Liver (tissue), 9 donors: ENCODE data around the gene TSC22D2. TPM values are rescaled to one million over a fixed set of nuclear protein-coding genes. Genes with fewer than 3 reads are reported as not detected.

Experiments used
- DNase-seq: peaks from one replicate; pipeline ENCODE4 v3.0.0-alpha.2; 2017; ENCODE audit warnings: low spot score
- H3K27ac ChIP-seq, 2 donors: one replicate each; pipeline ENCODE4 v1.7.0; 2013; ENCODE audit warnings: inconsistent platforms in 2 of 2, low read length in 2 of 2, control low read depth in 1 of 2, low read depth in 1 of 2, mild to moderate bottlenecking in 1 of 2
- H3K27me3 ChIP-seq, 4 donors: one replicate each; pipeline versions ENCODE4 v1.6.1 to v1.7.0; 2013; ENCODE audit warnings: low read length in 3 of 4, inconsistent platforms in 1 of 4, mild to moderate bottlenecking in 1 of 4, moderate library complexity in 1 of 4; ENCODE audit not compliant: control insufficient read depth in 4 of 4, insufficient read depth in 4 of 4
- H3K36me3 ChIP-seq, 4 donors: one replicate each; pipeline versions ENCODE4 v1.6.1 to v1.7.0; 2013; ENCODE audit warnings: low read length in 3 of 4, mild to moderate bottlenecking in 3 of 4, low read depth in 1 of 4, moderate library complexity in 1 of 4; ENCODE audit not compliant: control insufficient read depth in 4 of 4, insufficient read depth in 3 of 4
- H3K4me1 ChIP-seq, 4 donors: one replicate each; pipeline versions ENCODE4 v1.6.1 to v1.7.0; 2013; ENCODE audit warnings: low read length in 3 of 4, mild to moderate bottlenecking in 3 of 4, moderate library complexity in 1 of 4; ENCODE audit not compliant: control insufficient read depth in 4 of 4, insufficient read depth in 4 of 4
- H3K4me3 ChIP-seq, 3 donors: one replicate each; pipeline versions ENCODE4 v1.6.1 to v1.7.0; 2013; ENCODE audit warnings: low read length in 3 of 3, control low read depth in 1 of 3, low read depth in 1 of 3, mild to moderate bottlenecking in 1 of 3
- H3K9ac ChIP-seq, 2 donors: one replicate each; pipeline ENCODE4 v1.7.0; 2013; ENCODE audit warnings: low read length in 2 of 2, mild to moderate bottlenecking in 2 of 2, moderate library complexity in 2 of 2, control low read depth in 1 of 2, low read depth in 1 of 2
- H3K9me3 ChIP-seq, 4 donors: one replicate each; pipeline versions ENCODE4 v1.6.1 to v1.7.0; 2013; ENCODE audit warnings: low read length in 3 of 4; ENCODE audit not compliant: control insufficient read depth in 4 of 4
- ATF3 ChIP-seq: IDR thresholded peaks from 2 replicates; pipeline ENCODE4 v1.6.1; 2016; ENCODE audit warnings: antibody characterized with exemption
- CTCF ChIP-seq: fragments of 150-350 bp; IDR thresholded peaks from 2 replicates; pipeline ENCODE4 v1.5.1; 2017; ENCODE audit warnings: improper control_type of control experiment, low read depth, low read length; ENCODE audit not compliant: missing input control
- EGR1 ChIP-seq, 2 donors: IDR thresholded peaks; 2 replicates each; pipeline ENCODE4 v1.6.1; 2016 to 2018; ENCODE audit warnings: antibody characterized with exemption in 2 of 2, low read depth in 2 of 2
- FOXA1 ChIP-seq: IDR thresholded peaks from 2 replicates; pipeline ENCODE4 v1.6.1; 2016; ENCODE audit warnings: antibody characterized with exemption
- GABPA ChIP-seq, 2 donors: IDR thresholded peaks in 1 of 2; conservative IDR thresholded peaks in 1 of 2; 2 replicates each; pipeline ENCODE4 v1.6.1; 2016; ENCODE audit warnings: antibody characterized with exemption in 2 of 2, mild to moderate bottlenecking in 1 of 2, moderate library complexity in 1 of 2
- HNF4A ChIP-seq, 2 donors: conservative IDR thresholded peaks; 2 replicates each; pipeline ENCODE4 v1.6.1; 2016; ENCODE audit warnings: antibody characterized with exemption in 2 of 2, mild to moderate bottlenecking in 2 of 2
- JUND ChIP-seq, 2 donors: IDR thresholded peaks; 2 replicates each; pipeline ENCODE4 v1.6.1; 2016; ENCODE audit warnings: antibody characterized with exemption in 2 of 2
- MAX ChIP-seq: IDR thresholded peaks from 2 replicates; pipeline ENCODE4 v1.6.1; 2016; ENCODE audit warnings: antibody characterized with exemption
- NR2F2 ChIP-seq: IDR thresholded peaks from 2 replicates; pipeline ENCODE4 v1.6.1; 2016; ENCODE audit warnings: antibody characterized with exemption
- RAD21 ChIP-seq, 2 donors: IDR thresholded peaks; 2 replicates each; pipeline ENCODE4 v1.6.1; 2016; ENCODE audit warnings: antibody characterized with exemption in 2 of 2, mild to moderate bottlenecking in 2 of 2
- REST ChIP-seq: IDR thresholded peaks from 2 replicates; pipeline ENCODE4 v1.6.1; 2016; ENCODE audit warnings: antibody characterized with exemption, mild to moderate bottlenecking
- RXRA ChIP-seq, 2 donors: IDR thresholded peaks; 2 replicates each; pipeline ENCODE4 v1.6.1; 2017 to 2018; ENCODE audit warnings: antibody characterized with exemption in 2 of 2, mild to moderate bottlenecking in 1 of 2
- SP1 ChIP-seq: IDR thresholded peaks from 2 replicates; pipeline ENCODE4 v1.6.1; 2018; ENCODE audit warnings: antibody characterized with exemption, mild to moderate bottlenecking
- TAF1 ChIP-seq: conservative IDR thresholded peaks from 2 replicates; pipeline ENCODE4 v1.6.1; 2016; ENCODE audit warnings: antibody characterized with exemption, mild to moderate bottlenecking
- YY1 ChIP-seq: IDR thresholded peaks from 2 replicates; pipeline ENCODE4 v1.6.1; 2016; ENCODE audit warnings: antibody characterized with exemption, mild to moderate bottlenecking
- ZBTB33 ChIP-seq: IDR thresholded peaks from 2 replicates; pipeline ENCODE4 v1.6.1; 2016; ENCODE audit warnings: antibody characterized with exemption
- WGBS: extraction: QIAGEN DNeasy Blood & Tissue Kit; methylation state at CpG from one replicate; pipeline ENCODE4 v1.1.7; 2013; 5-methylcytosine and 5-hydroxymethylcytosine counted together
- polyA plus RNA-seq, 2 donors: library from polyadenylated mRNA; stranded (reverse) in 1 of 2; unstranded in 1 of 2; fragments of 200-250 nt in 1 of 2; fragments of >200 nt in 1 of 2; fragmentation: Nextera tagmentation in 1 of 2; extraction: Ambion mirVana in 1 of 2; gene quantifications; one replicate each; pipeline versions ENCODE4 v1.2.1 to v1.2.3, GENCODE V29; 2013 to 2015
- total RNA-seq, 2 donors: library from RNA; depleted of rRNA; stranded (reverse); fragments of >200 nt; gene quantifications; one replicate each; pipeline ENCODE4 v1.2.3, GENCODE V29; 2014
- donor health status: healthy.
- donor health status: healthy.
- donor health status: healthy.
- donor health status: healthy.
- donor health status: healthy.

The TSC22D2 gene
- total and polyA plus RNA-seq, 4 donors: 4.0 to 9.6 (median 7.8) TPM

- Histone ChIP-seq H3K36me3 (no peaks in the 10 kb centered on the region), H3K4me3 (no peak overlapping the region), H3K9me3 (no peaks in the 10 kb centered on the region), H3K27me3 (no peaks in the 10 kb centered on the region), H3K4me1 (peaks cover 0 to 4% (median 0%) of the 10 kb centered on the region in 4 donors), H3K9ac (no peak overlapping the region), H3K27ac (no peak overlapping the region)
- no peak for TF ChIP-seq HNF4A (conservative IDR thresholded peaks at IDR 0.05)
- TF ChIP-seq YY1: no peak
- no peak for TF ChIP-seq CTCF
- 84% methylated on average over 4 of the region's 4 CpGs for WGBS
- DNase-seq: no peak
Measured at GRCh38 chr3:150511122-150511821, 103.2 kb downstream of the TSC22D2 start.

GRCh38 chr3:150515210-150515609 is 107.1 kb downstream of the TSC22D2 start:
- no peak overlapping the region for H3K9ac ChIP-seq
- H3K9me3 ChIP-seq: no peaks in the 10 kb centered on the region
- H3K4me1 ChIP-seq: peaks cover 0 to 4% (median 0%) of the 10 kb centered on the region in 4 donors
- H3K27me3 ChIP-seq: no peaks in the 10 kb centered on the region
- 94% methylated on average over 4 of the region's 4 CpGs for WGBS
- no peaks in the 10 kb centered on the region for H3K36me3 ChIP-seq
- no peak overlapping the region for H3K27ac ChIP-seq
- no peak for DNase-seq
- no peak overlapping the region for H3K4me3 ChIP-seq
- TF ChIP-seq GABPA (IDR thresholded peaks at IDR 0.05 in 1 of 2, conservative IDR thresholded peaks at IDR 0.05 in 1 of 2) (no peak), TAF1 (no peak), CTCF (no peak), MAX (no peak), REST (no peak), YY1 (no peak), RAD21 (IDR thresholded peaks at IDR 0.05) (no peak), ATF3 (no peak), EGR1 (IDR thresholded peaks at IDR 0.05; ENCODE audit: low read depth in 2 of 2) (no peak), ZBTB33 (no peak), JUND (IDR thresholded peaks at IDR 0.05) (no peak), HNF4A (conservative IDR thresholded peaks at IDR 0.05) (no peak), RXRA (IDR thresholded peaks at IDR 0.05) (no peak), FOXA1 (no peak), SP1 (no peak), NR2F2 (no peak)
